Measurements from ENCODE around the gene RBBP8NL.

The RBBP8NL gene

DNA sequence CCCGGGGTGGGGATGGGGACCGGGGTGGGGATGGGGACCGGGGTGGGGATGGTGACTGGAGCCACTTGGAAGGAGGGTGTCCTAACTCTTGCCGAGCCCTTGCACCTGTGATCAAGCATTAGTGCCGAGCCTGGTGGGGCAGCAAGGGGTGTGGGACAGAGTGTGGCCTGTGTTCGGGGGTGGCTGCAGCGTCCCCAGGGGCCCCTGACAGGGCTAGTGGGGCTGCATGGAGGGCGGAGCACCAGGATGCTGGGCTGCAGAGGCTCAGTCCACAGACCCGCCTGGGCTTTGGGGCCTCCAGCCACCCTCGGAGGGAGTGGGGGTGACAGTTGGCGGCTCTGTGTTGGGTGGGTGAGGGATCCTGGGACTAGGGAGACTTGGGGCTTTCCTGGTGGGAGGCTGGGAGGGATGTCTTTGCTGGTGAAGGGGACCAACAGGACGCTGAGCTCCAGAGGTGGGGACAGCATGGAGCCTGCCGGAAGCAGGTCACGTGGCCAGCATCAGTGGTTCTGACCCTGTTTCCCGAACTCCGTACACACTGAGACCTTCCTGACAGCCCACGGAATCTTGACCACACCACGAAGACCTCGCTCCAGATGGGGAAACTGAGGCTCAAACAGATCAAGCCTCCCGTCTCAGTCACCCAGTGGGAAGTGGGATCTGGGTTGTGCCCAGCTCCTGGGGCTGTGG is 4.6 kb downstream of the RBBP8NL start:
- no peaks in the 10 kb centered on the region for H3K4me1 ChIP-seq (ENCODE audit: control insufficient read depth in 5 of 5, insufficient read depth in 5 of 5, low read length in 5 of 5)
- peaks cover 0 to 2% (median 0%) of the 10 kb centered on the region in 5 donors for H3K9me3 ChIP-seq (ENCODE audit: control insufficient read depth in 5 of 5, low read length in 5 of 5)
- H3K9ac ChIP-seq (ENCODE audit: low read length in 5 of 5), result no peak overlapping the region
- H3K4me3 ChIP-seq (ENCODE audit: low read depth in 1 of 5, low read length in 5 of 5), result no peak overlapping the region
- no peak overlapping the region for H3K27ac ChIP-seq (ENCODE audit: low read depth, low read length)
- no peaks in the 10 kb centered on the region for H3K36me3 ChIP-seq (ENCODE audit: control insufficient read depth in 5 of 5, insufficient read depth in 5 of 5, low read length in 5 of 5)
- H3K27me3 ChIP-seq (ENCODE audit: control insufficient read depth in 5 of 5, insufficient read depth in 4 of 5, low read length in 5 of 5), result peaks cover 12 to 54% (median 44%) of the 10 kb centered on the region in 5 donors

DNA sequence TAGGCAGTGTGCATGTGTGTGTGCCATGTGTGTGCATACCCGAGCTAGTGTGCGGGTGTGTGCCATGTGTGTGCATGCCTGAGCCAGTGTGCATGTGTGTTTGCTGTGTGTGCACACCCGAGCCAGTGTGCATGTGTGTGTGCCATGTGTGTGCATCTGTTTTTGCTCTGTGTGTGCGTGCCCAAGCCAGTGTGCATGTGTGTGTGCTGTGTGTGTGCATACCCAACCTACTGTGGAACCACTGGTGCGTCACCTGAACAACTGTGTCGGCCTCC is 5.7 kb downstream of the RBBP8NL start:
- no peak overlapping the region for H3K9ac ChIP-seq (ENCODE audit: low read length in 5 of 5)
- H3K4me1 ChIP-seq (ENCODE audit: control insufficient read depth in 5 of 5, insufficient read depth in 5 of 5, low read length in 5 of 5), result no peaks in the 10 kb centered on the region
- H3K9me3 ChIP-seq (ENCODE audit: control insufficient read depth in 5 of 5, low read length in 5 of 5), result peaks cover 0 to 2% (median 0%) of the 10 kb centered on the region in 5 donors
- H3K27ac ChIP-seq (ENCODE audit: low read depth, low read length), result no peak overlapping the region
- peaks cover 12 to 53% (median 42%) of the 10 kb centered on the region in 5 donors for H3K27me3 ChIP-seq (ENCODE audit: control insufficient read depth in 5 of 5, insufficient read depth in 4 of 5, low read length in 5 of 5)
- no peak overlapping the region for H3K4me3 ChIP-seq (ENCODE audit: low read depth in 1 of 5, low read length in 5 of 5)
- no peaks in the 10 kb centered on the region for H3K36me3 ChIP-seq (ENCODE audit: control insufficient read depth in 5 of 5, insufficient read depth in 5 of 5, low read length in 5 of 5)

DNA sequence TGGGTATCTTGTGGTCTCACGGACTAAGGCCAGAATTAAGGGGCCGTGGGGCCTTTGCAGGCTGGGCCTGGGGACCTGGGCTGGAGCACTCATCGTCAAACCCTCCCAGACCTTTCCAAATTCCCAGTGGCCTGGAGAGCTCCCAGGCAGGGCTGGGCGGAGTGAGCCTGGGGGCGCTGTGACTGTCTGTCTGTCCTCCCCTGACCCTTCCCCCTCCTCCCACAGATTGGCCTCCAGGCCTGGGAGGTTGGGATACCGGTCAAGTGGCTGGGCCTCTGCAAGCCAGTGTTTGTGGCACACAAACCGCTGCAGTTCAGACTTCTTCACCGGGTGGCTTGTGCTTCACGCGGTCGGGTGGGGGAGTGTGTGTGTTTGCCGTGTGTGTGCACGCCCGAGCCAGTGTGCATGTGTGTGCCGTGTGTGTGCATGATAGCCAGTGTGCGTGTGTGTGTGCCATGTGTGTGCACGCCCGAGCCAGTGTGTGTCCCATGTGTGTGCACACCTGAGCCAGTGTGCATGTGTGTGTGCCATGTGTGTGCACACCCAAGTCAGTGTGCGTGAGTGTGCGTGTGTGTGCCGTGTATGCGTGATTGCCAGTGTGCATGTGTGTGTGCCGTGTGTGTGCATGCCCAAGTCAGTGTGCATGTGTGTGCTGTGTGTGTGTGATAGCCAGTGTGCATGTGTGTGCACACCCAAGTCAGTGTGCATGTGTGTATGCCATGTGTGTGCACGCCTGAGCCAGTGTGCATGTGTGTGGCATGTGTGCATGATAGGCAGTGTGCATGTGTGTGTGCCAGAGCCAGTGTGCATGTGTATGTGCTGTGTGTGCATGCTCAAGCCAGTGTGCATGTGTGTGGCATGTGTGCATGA is 6.3 kb downstream of the RBBP8NL start:
- H3K9ac ChIP-seq (ENCODE audit: low read length in 5 of 5), result no peak overlapping the region
- H3K4me3 ChIP-seq (ENCODE audit: low read depth in 1 of 5, low read length in 5 of 5), result no peak overlapping the region
- peaks cover 0 to 2% (median 0%) of the 10 kb centered on the region in 5 donors for H3K9me3 ChIP-seq (ENCODE audit: control insufficient read depth in 5 of 5, low read length in 5 of 5)
- H3K4me1 ChIP-seq (ENCODE audit: control insufficient read depth in 5 of 5, insufficient read depth in 5 of 5, low read length in 5 of 5), result no peaks in the 10 kb centered on the region
- no peaks in the 10 kb centered on the region for H3K36me3 ChIP-seq (ENCODE audit: control insufficient read depth in 5 of 5, insufficient read depth in 5 of 5, low read length in 5 of 5)
- no peak overlapping the region for H3K27ac ChIP-seq (ENCODE audit: low read depth, low read length)
- H3K27me3 ChIP-seq (ENCODE audit: control insufficient read depth in 5 of 5, insufficient read depth in 4 of 5, low read length in 5 of 5), result peaks cover 12 to 57% (median 45%) of the 10 kb centered on the region in 5 donors

DNA sequence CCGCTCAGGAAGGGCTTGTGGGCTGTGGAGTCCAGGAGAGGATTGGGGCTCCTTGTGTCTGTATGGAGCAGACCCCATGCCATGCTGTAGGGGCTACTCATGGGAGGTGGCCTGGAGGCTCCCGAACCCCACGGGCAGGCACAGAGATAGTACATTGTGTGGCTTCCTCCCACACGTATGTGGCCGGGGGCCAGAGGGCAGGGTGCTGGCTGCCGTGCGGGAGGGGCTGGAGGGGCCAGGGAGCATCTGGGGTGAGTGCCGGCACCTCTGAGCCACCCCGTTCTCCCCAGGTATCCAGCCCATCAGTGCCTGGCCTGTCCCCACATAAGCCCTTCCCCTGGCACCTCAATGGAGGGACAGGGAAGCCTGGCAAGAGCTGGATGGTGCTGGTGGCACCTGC is 7.6 kb downstream of the RBBP8NL start:
- Histone ChIP-seq H3K9ac (ENCODE audit: low read length in 5 of 5) (no peak overlapping the region), H3K27me3 (ENCODE audit: control insufficient read depth in 5 of 5, insufficient read depth in 4 of 5, low read length in 5 of 5) (peaks cover 10 to 53% (median 46%) of the 10 kb centered on the region in 5 donors), H3K4me3 (ENCODE audit: low read depth in 1 of 5, low read length in 5 of 5) (no peak overlapping the region), H3K4me1 (ENCODE audit: control insufficient read depth in 5 of 5, insufficient read depth in 5 of 5, low read length in 5 of 5) (no peaks in the 10 kb centered on the region), H3K9me3 (ENCODE audit: control insufficient read depth in 5 of 5, low read length in 5 of 5) (peaks cover 0 to 2% (median 0%) of the 10 kb centered on the region in 5 donors), H3K27ac (ENCODE audit: low read depth, low read length) (no peak overlapping the region), H3K36me3 (ENCODE audit: control insufficient read depth in 5 of 5, insufficient read depth in 5 of 5, low read length in 5 of 5) (no peaks in the 10 kb centered on the region)

DNA sequence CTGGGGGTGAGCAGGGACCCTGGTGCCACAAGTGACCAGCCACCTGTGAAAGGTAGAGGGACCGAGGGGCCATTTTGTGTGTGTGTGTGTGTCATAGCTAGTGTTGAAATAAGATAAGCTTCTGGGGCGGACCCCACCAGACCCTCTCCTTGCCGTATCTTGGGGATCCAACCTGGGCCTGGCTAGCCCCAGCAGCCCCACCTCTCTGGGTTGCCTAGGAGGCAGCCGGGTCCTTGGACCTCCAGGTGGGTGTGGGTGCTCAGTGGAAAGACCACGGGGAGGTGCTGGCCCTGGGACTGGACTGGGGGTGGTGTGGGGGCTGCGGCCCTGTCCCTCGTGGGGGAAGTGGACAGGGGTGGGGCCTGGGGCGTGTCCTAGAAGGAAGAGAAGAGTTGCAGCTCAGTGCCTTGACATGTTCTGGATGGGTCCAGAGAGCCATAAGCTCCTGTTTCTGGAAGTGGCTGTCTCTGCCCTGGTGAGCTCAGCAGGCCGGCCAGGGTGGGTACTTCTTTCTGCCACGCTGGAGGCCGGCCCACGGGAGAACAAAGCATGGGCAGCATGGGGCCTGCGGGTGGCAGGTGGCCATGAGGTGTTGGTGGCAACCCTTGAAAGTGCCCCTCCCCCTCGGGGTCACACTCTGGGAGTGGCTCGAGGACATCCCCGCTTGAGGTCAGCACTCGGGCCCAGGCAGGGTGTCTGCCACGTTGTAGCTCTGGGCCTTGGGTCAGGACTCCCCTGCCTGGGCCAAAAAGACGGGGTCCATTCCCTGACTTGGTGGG is 8.4 kb downstream of the RBBP8NL start:
- H3K9ac ChIP-seq (ENCODE audit: low read length in 5 of 5), result no peak overlapping the region
- no peaks in the 10 kb centered on the region for H3K4me1 ChIP-seq (ENCODE audit: control insufficient read depth in 5 of 5, insufficient read depth in 5 of 5, low read length in 5 of 5)
- peaks cover 0 to 2% (median 0%) of the 10 kb centered on the region in 5 donors for H3K9me3 ChIP-seq (ENCODE audit: control insufficient read depth in 5 of 5, low read length in 5 of 5)
- peaks cover 2 to 52% (median 38%) of the 10 kb centered on the region in 5 donors for H3K27me3 ChIP-seq (ENCODE audit: control insufficient read depth in 5 of 5, insufficient read depth in 4 of 5, low read length in 5 of 5)
- no peak overlapping the region for H3K4me3 ChIP-seq (ENCODE audit: low read depth in 1 of 5, low read length in 5 of 5)
- H3K27ac ChIP-seq (ENCODE audit: low read depth, low read length), result no peak overlapping the region
- no peaks in the 10 kb centered on the region for H3K36me3 ChIP-seq (ENCODE audit: control insufficient read depth in 5 of 5, insufficient read depth in 5 of 5, low read length in 5 of 5)

DNA sequence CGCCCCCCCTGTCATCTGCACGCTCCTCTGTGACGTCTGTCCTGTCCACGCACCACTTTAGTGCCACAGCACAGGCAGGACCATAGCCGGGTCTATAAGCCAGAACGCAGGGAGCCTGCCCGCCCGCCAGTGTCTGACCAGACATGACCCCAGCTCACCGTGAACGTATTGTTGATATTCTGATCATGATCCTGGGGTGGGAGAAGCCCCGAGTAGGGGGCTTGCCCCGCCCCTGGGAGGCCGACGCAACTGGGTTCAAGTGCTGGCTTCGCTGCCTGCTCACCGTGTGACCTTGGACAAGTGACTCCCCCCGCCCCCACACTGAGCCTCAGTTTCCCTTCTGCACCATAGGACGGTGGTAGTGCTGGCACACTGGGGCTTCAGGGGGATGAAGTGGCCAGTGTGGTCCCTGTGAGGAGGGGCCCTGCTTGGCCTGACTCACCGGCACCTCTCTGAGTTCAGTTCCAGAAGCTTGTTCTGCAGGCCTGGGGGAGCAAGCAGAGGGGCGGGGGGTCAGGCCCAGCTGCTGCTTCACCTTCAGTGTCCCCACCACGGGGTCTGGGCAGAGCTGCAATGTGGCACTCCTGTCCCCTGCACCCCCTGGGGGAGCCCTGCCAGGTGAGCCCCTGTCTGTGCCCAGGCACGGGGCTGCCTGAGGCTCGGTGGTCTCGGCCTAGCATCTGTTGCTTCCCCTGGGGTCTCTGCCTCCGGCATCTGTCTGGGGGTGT is 9.2 kb downstream of the RBBP8NL start:
- Histone ChIP-seq H3K9me3 (ENCODE audit: control insufficient read depth in 5 of 5, low read length in 5 of 5) (peaks cover 0 to 2% (median 0%) of the 10 kb centered on the region in 5 donors), H3K27me3 (ENCODE audit: control insufficient read depth in 5 of 5, insufficient read depth in 4 of 5, low read length in 5 of 5) (peaks cover 1 to 45% (median 32%) of the 10 kb centered on the region in 5 donors), H3K27ac (ENCODE audit: low read depth, low read length) (no peak overlapping the region), H3K9ac (ENCODE audit: low read length in 5 of 5) (no peak overlapping the region), H3K36me3 (ENCODE audit: control insufficient read depth in 5 of 5, insufficient read depth in 5 of 5, low read length in 5 of 5) (no peaks in the 10 kb centered on the region), H3K4me3 (ENCODE audit: low read depth in 1 of 5, low read length in 5 of 5) (no peak overlapping the region), H3K4me1 (ENCODE audit: control insufficient read depth in 5 of 5, insufficient read depth in 5 of 5, low read length in 5 of 5) (no peaks in the 10 kb centered on the region)

DNA sequence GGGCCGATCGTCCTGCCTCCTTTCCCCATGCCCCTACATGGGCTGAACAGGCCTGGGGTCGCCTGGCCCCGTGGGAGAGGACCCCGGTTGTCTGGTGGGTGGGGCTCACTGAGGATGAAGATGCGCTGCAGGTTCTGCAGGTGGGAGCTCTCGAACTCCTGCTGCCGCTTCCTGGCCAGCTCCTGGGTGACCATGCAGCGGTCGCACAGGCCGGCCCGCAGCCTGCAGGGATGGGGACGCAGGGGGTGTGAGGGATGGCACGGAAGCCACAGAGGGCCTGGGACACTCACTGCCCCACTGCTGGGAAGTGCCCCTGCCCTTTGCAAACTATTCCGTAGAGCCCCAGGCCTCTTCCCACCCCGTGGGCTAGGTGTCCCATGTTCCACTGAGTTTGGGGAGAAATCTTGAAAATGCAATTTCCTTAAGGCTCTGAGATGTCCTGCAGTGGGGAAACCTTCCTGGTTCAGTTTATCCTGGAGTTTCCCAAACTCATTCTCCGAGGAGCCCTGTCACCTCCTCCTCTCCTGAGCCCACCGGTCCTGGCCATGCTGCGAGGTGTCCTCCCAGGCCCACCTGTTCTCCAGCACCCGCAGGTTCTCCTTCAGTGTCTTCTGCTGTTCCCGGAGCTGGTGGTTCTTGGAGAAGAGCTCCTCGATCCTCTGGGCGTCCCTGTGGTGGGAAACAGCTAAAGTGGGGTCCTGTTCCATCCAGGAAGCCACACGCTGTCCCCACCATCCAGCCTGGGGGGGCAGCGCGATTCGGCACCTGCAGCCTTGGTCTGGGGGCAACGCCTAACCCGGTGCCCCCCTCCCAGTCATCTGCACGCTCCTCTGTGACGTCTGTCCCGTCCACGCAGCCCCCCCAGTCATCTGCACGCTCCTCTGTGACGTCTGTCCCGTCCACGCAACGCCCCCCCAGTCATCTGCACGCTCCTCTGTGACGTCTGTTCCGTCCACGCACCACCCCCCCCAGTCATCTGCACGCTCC is 10.4 kb downstream of the RBBP8NL start:
- no peak overlapping the region for H3K9ac ChIP-seq (ENCODE audit: low read length in 5 of 5)
- H3K36me3 ChIP-seq (ENCODE audit: control insufficient read depth in 5 of 5, insufficient read depth in 5 of 5, low read length in 5 of 5), result no peaks in the 10 kb centered on the region
- peaks cover 0 to 2% (median 0%) of the 10 kb centered on the region in 5 donors for H3K9me3 ChIP-seq (ENCODE audit: control insufficient read depth in 5 of 5, low read length in 5 of 5)
- H3K27ac ChIP-seq (ENCODE audit: low read depth, low read length), result no peak overlapping the region
- H3K4me1 ChIP-seq (ENCODE audit: control insufficient read depth in 5 of 5, insufficient read depth in 5 of 5, low read length in 5 of 5), result no peaks in the 10 kb centered on the region
- H3K27me3 ChIP-seq (ENCODE audit: control insufficient read depth in 5 of 5, insufficient read depth in 4 of 5, low read length in 5 of 5), result peaks cover 0 to 51% (median 31%) of the 10 kb centered on the region in 5 donors
- H3K4me3 ChIP-seq (ENCODE audit: low read depth in 1 of 5, low read length in 5 of 5), result no peak overlapping the region

DNA sequence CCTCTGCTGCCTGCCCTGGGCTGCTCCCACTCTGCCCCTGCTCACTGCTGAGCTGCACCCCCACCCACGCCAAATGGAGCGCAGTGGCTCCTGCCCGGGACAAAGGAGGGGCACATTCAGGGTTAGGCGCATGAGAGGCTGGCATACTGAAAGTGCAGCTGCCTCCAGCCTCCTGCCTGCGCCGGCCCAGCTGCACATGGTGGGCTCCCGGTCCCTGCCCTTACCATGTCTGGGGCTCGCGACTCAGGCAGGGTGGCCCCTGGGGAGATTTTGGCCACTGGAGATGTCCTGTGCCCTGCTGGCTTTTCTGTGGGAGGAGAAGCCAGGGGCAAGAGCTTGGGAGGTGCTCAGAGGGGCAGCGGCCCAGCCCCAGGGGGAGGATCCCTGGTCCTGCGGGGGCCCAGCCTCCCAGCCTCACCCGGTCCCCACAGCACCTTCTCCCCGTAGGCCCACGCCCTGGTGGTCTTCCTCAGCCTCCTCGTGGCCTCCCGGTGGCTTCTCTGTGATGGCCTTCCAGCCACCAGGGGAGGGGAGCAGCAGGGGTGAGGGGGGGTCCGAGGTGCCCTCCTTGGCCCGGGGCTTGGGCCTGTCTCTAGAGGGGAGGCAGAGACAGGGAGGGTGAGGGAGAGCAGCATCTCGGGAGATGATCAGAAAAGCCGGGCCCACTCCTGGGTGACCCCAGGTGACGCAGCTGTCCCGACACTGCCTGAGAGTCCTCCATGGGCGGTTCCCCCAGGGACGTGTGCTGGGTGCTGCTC is 11.8 kb downstream of the RBBP8NL start:
- H3K27ac ChIP-seq (ENCODE audit: low read depth, low read length), result no peak overlapping the region
- no peaks in the 10 kb centered on the region for H3K36me3 ChIP-seq (ENCODE audit: control insufficient read depth in 5 of 5, insufficient read depth in 5 of 5, low read length in 5 of 5)
- peaks cover 0 to 51% (median 30%) of the 10 kb centered on the region in 5 donors for H3K27me3 ChIP-seq (ENCODE audit: control insufficient read depth in 5 of 5, insufficient read depth in 4 of 5, low read length in 5 of 5)
- no peaks in the 10 kb centered on the region for H3K4me1 ChIP-seq (ENCODE audit: control insufficient read depth in 5 of 5, insufficient read depth in 5 of 5, low read length in 5 of 5)
- H3K4me3 ChIP-seq (ENCODE audit: low read depth in 1 of 5, low read length in 5 of 5), result no peak overlapping the region
- H3K9me3 ChIP-seq (ENCODE audit: control insufficient read depth in 5 of 5, low read length in 5 of 5), result no peaks in the 10 kb centered on the region
- H3K9ac ChIP-seq (ENCODE audit: low read length in 5 of 5), result no peak overlapping the region

Data from subcutaneous abdominal adipose tissue (tissue), 5 donors.